Naive thymus-derived CD4-positive, alpha-beta T cell (primary cell): ENCODE results near the gene CCDC85A. TPM values are rescaled to one million over a fixed set of nuclear protein-coding genes. Genes with fewer than 3 reads are reported as not detected.

Source experiments
- ATAC-seq: fragments of 150-1000 bp; cut with Tn5 transposase; 2 replicates; pipeline ENCODE4 v1.10.0; 2021; ENCODE audit warnings: mild to moderate bottlenecking, moderate library complexity
- CTCF ChIA-PET: fragments of 350-600 bp; sonication (Branson Sonifier 250); formaldehyde crosslinking; loops from one replicate; lab custom pipeline; 2021; ENCODE audit warnings: antibody characterized with exemption; lab: Charles Lee
- POLR2A ChIA-PET: fragments of 350-600 bp; sonication (Branson Sonifier 250); formaldehyde crosslinking; loops from one replicate; lab custom pipeline; 2021; ENCODE audit warnings: antibody characterized with exemption, inconsistent platforms; lab: Charles Lee
- DNase-seq, 9 donors: peaks; one replicate each; pipeline versions ENCODE4 v3.0.0 to v3.0.0-alpha.2; 2020 to 2022; ENCODE audit warnings: mixed read lengths in 1 of 9
- H3K27ac ChIP-seq: one replicate; pipeline ENCODE4 v1.7.0; 2013; ENCODE audit warnings: mild to moderate bottlenecking, low read depth, low read length, moderate library complexity
- H3K27me3 ChIP-seq, 2 donors: one replicate each; pipeline ENCODE4 v1.7.0; 2013; ENCODE audit warnings: low read length in 2 of 2, mild to moderate bottlenecking in 2 of 2, moderate library complexity in 2 of 2; ENCODE audit not compliant: control insufficient read depth in 2 of 2, insufficient read depth in 2 of 2
- H3K36me3 ChIP-seq, 3 experiments: 1 replicate in 2 of 3; 2 replicates in 1 of 3; pipeline ENCODE4 v1.7.0; 2013; ENCODE audit warnings: low read length in 3 of 3, mild to moderate bottlenecking in 3 of 3, moderate library complexity in 1 of 3; ENCODE audit not compliant: insufficient read depth in 3 of 3, control insufficient read depth in 2 of 3
- H3K4me1 ChIP-seq, 2 donors: one replicate each; pipeline ENCODE4 v1.7.0; 2013; ENCODE audit warnings: low read length in 2 of 2, mild to moderate bottlenecking in 2 of 2, moderate library complexity in 1 of 2; ENCODE audit not compliant: control insufficient read depth in 2 of 2, insufficient read depth in 2 of 2
- H3K4me3 ChIP-seq: 2 replicates; pipeline ENCODE4 v1.7.0; 2013; ENCODE audit warnings: mild to moderate bottlenecking, low read length
- H3K9me3 ChIP-seq, 3 experiments: 1 replicate in 2 of 3; 2 replicates in 1 of 3; pipeline ENCODE4 v1.7.0; 2013; ENCODE audit warnings: low read length in 3 of 3; ENCODE audit not compliant: control insufficient read depth in 2 of 3
- H3K27ac Mint-ChIP-seq, 9 donors: one replicate each; pipeline ENCODE4 v1.8.0; 2020 to 2022; ENCODE audit warnings: mixed read lengths in 9 of 9, mild to moderate bottlenecking in 8 of 9, moderate library complexity in 5 of 9, inconsistent platforms in 2 of 9
- H3K27me3 Mint-ChIP-seq, 5 donors: one replicate each; pipeline ENCODE4 v1.8.0; 2021 to 2022; ENCODE audit warnings: mixed read lengths in 5 of 5, mild to moderate bottlenecking in 1 of 5
- H3K36me3 Mint-ChIP-seq, 5 donors: one replicate each; pipeline ENCODE4 v1.8.0; 2020 to 2022; ENCODE audit warnings: mixed read lengths in 5 of 5, mild to moderate bottlenecking in 3 of 5, inconsistent platforms in 1 of 5
- H3K4me1 Mint-ChIP-seq, 7 donors: one replicate each; pipeline ENCODE4 v1.8.0; 2020 to 2022; ENCODE audit warnings: mixed read lengths in 7 of 7, mild to moderate bottlenecking in 3 of 7, inconsistent platforms in 1 of 7
- H3K4me3 Mint-ChIP-seq, 10 donors: one replicate each; pipeline ENCODE4 v1.8.0; 2020 to 2022; ENCODE audit warnings: mild to moderate bottlenecking in 10 of 10, mixed read lengths in 10 of 10, moderate library complexity in 6 of 10, inconsistent platforms in 2 of 10
- H3K9me3 Mint-ChIP-seq, 11 donors: one replicate each; pipeline ENCODE4 v1.8.0; 2020 to 2022; ENCODE audit warnings: mixed read lengths in 11 of 11, mild to moderate bottlenecking in 4 of 11, inconsistent platforms in 1 of 11, moderate library complexity in 1 of 11
- intact Hi-C, 2 donors: fragments of 100-400 bp; cut with micrococcal nuclease; formaldehyde crosslinking; loops; one replicate each; pipeline ENCODE4 v1.15.1; 2023
- polyA plus RNA-seq, 2 donors: library from polyadenylated mRNA; unstranded; fragments of 300-500 nt; fragmentation: Illumina TruSeq; gene quantifications; one replicate each; pipeline ENCODE4 v1.2.3, GENCODE V29; 2021
- total RNA-seq, 6 experiments: library from RNA in 5 of 6; stranded (reverse) in 5 of 6; gene quantifications; 1 replicate in 5 of 6; 2 replicates in 1 of 6; pipeline ENCODE4 v1.2.3 and lab custom pipeline; 2021 to 2026

The CCDC85A gene
- total and polyA plus RNA-seq, 7 experiments from 2014 or later, result not detected

GRCh38 chr2:56202381-56203121 is 18.8 kb downstream of the CCDC85A start:
- POLR2A ChIA-PET, result no interaction called here
- DNase-seq, result no peak
- Histone ChIP-seq H3K9me3 (no peaks in the 10 kb centered on the region), H3K4me1 (no peaks in the 10 kb centered on the region), H3K4me3 (no peak overlapping the region), H3K27me3 (no peaks in the 10 kb centered on the region), H3K27ac (no peak overlapping the region), H3K36me3 (no peaks in the 10 kb centered on the region)
- intact Hi-C loops, result no loop called here
- Mint-ChIP-seq H3K9me3 (peaks cover 0 to 8% (median 0%) of the 10 kb centered on the region in 11 donors), H3K4me3 (no peak overlapping the region), H3K4me1 (no peaks in the 10 kb centered on the region), H3K27ac (no peak overlapping the region), H3K27me3 (peaks cover 0 to 7% (median 0%) of the 10 kb centered on the region in 5 donors), H3K36me3 (peaks cover 0 to 3% (median 0%) of the 10 kb centered on the region in 5 donors)
- no peak for ATAC-seq
- CTCF ChIA-PET, result no interaction called here

GRCh38 chr2:56204556-56204955 is 20.8 kb downstream of the CCDC85A start:
- no peak for DNase-seq
- intact Hi-C loops, result no loop called here
- Histone ChIP-seq H3K9me3 (no peaks in the 10 kb centered on the region), H3K27me3 (no peaks in the 10 kb centered on the region), H3K27ac (no peak overlapping the region), H3K4me3 (no peak overlapping the region), H3K36me3 (no peaks in the 10 kb centered on the region), H3K4me1 (no peaks in the 10 kb centered on the region)
- no peak for ATAC-seq
- H3K4me3 Mint-ChIP-seq, result no peak overlapping the region
- H3K36me3 Mint-ChIP-seq, result peaks cover 0 to 3% (median 0%) of the 10 kb centered on the region in 5 donors
- H3K9me3 Mint-ChIP-seq, result peaks cover 0 to 4% (median 0%) of the 10 kb centered on the region in 11 donors
- ChIA-PET POLR2A (no interaction called here), CTCF (no interaction called here)
- no peaks in the 10 kb centered on the region for H3K4me1 Mint-ChIP-seq
- no peak overlapping the region for H3K27ac Mint-ChIP-seq
- peaks cover 0 to 7% (median 0%) of the 10 kb centered on the region in 5 donors for H3K27me3 Mint-ChIP-seq

GRCh38 chr2:56206250-56206649 is 22.5 kb downstream of the CCDC85A start:
- Mint-ChIP-seq H3K4me1 (no peaks in the 10 kb centered on the region), H3K36me3 (peaks cover 0 to 3% (median 0%) of the 10 kb centered on the region in 5 donors), H3K4me3 (no peak overlapping the region), H3K27ac (no peak overlapping the region), H3K9me3 (peaks cover 0 to 4% (median 0%) of the 10 kb centered on the region in 11 donors), H3K27me3 (peaks cover 0 to 7% (median 0%) of the 10 kb centered on the region in 5 donors)
- no peak overlapping the region for H3K4me3 ChIP-seq
- intact Hi-C loops, result no loop called here
- DNase-seq (no peak), ATAC-seq (no peak)
- H3K36me3 ChIP-seq, result no peaks in the 10 kb centered on the region
- POLR2A ChIA-PET, result no interaction called here
- H3K4me1 ChIP-seq, result no peaks in the 10 kb centered on the region
- no peaks in the 10 kb centered on the region for H3K9me3 ChIP-seq
- no peak overlapping the region for H3K27ac ChIP-seq
- CTCF ChIA-PET, result no interaction called here
- no peaks in the 10 kb centered on the region for H3K27me3 ChIP-seq

GRCh38 chr2:56207760-56208159 is 24.0 kb downstream of the CCDC85A start:
- H3K36me3 Mint-ChIP-seq, result peaks cover 0 to under 1% (median 0%) of the 10 kb centered on the region in 5 donors
- intact Hi-C loops, result no loop called here
- peaks cover 0 to 2% (median 0%) of the 10 kb centered on the region in 11 donors for H3K9me3 Mint-ChIP-seq
- DNase-seq (no peak), ATAC-seq (no peak)
- no peaks in the 10 kb centered on the region for H3K36me3 ChIP-seq
- no peak overlapping the region for H3K4me3 ChIP-seq
- ChIA-PET POLR2A (no interaction called here), CTCF (no interaction called here)
- no peak overlapping the region for H3K4me3 Mint-ChIP-seq
- H3K9me3 ChIP-seq, result no peaks in the 10 kb centered on the region
- peaks cover 0 to 3% (median 0%) of the 10 kb centered on the region in 5 donors for H3K27me3 Mint-ChIP-seq
- no peak overlapping the region for H3K27ac Mint-ChIP-seq
- H3K27ac ChIP-seq, result no peak overlapping the region
- H3K4me1 Mint-ChIP-seq, result no peaks in the 10 kb centered on the region
- H3K27me3 ChIP-seq, result no peaks in the 10 kb centered on the region
- no peaks in the 10 kb centered on the region for H3K4me1 ChIP-seq

- no peaks in the 10 kb centered on the region for H3K36me3 ChIP-seq
- no peak overlapping the region for H3K4me3 ChIP-seq
- Mint-ChIP-seq H3K27ac (no peak overlapping the region), H3K4me3 (no peak overlapping the region), H3K36me3 (no peaks in the 10 kb centered on the region), H3K4me1 (no peaks in the 10 kb centered on the region), H3K9me3 (peaks cover 0 to 1% (median 0%) of the 10 kb centered on the region in 11 donors), H3K27me3 (peaks cover 0 to 3% (median 0%) of the 10 kb centered on the region in 5 donors)
- ChIA-PET POLR2A (no interaction called here), CTCF (no interaction called here)
- ATAC-seq (no peak), DNase-seq (no peak)
- H3K27me3 ChIP-seq, result no peaks in the 10 kb centered on the region
- intact Hi-C loops, result no loop called here
- no peaks in the 10 kb centered on the region for H3K9me3 ChIP-seq
- no peak overlapping the region for H3K27ac ChIP-seq
- no peaks in the 10 kb centered on the region for H3K4me1 ChIP-seq
These were observed 24.6 kb downstream of the CCDC85A start for GRCh38 chr2:56208380-56208779.

GRCh38 chr2:56209701-56210100 is 25.9 kb downstream of the CCDC85A start:
- Histone ChIP-seq H3K27ac (no peak overlapping the region), H3K36me3 (no peaks in the 10 kb centered on the region), H3K27me3 (no peaks in the 10 kb centered on the region), H3K9me3 (no peaks in the 10 kb centered on the region), H3K4me1 (no peaks in the 10 kb centered on the region), H3K4me3 (no peak overlapping the region)
- intact Hi-C loops, result no loop called here
- ChIA-PET POLR2A (no interaction called here), CTCF (no interaction called here)
- DNase-seq, result no peak
- H3K27ac Mint-ChIP-seq, result no peak overlapping the region
- H3K4me1 Mint-ChIP-seq, result no peaks in the 10 kb centered on the region
- peaks cover 0 to 2% (median 0%) of the 10 kb centered on the region in 11 donors for H3K9me3 Mint-ChIP-seq
- H3K4me3 Mint-ChIP-seq, result no peak overlapping the region
- ATAC-seq, result no peak
- no peaks in the 10 kb centered on the region for H3K36me3 Mint-ChIP-seq
- peaks cover 0 to 3% (median 0%) of the 10 kb centered on the region in 5 donors for H3K27me3 Mint-ChIP-seq

GRCh38 chr2:56210291-56210690 is 26.5 kb downstream of the CCDC85A start:
- Mint-ChIP-seq H3K27ac (no peak overlapping the region), H3K36me3 (no peaks in the 10 kb centered on the region), H3K4me1 (no peaks in the 10 kb centered on the region), H3K9me3 (peaks cover 0 to 2% (median 0%) of the 10 kb centered on the region in 11 donors), H3K4me3 (no peak overlapping the region), H3K27me3 (peaks cover 0 to 3% (median 0%) of the 10 kb centered on the region in 5 donors)
- H3K4me3 ChIP-seq, result no peak overlapping the region
- DNase-seq (no peak), ATAC-seq (no peak)
- H3K27me3 ChIP-seq, result no peaks in the 10 kb centered on the region
- intact Hi-C loops, result no loop called here
- ChIA-PET POLR2A (no interaction called here), CTCF (no interaction called here)
- no peak overlapping the region for H3K27ac ChIP-seq
- no peaks in the 10 kb centered on the region for H3K36me3 ChIP-seq
- H3K9me3 ChIP-seq, result no peaks in the 10 kb centered on the region
- H3K4me1 ChIP-seq, result no peaks in the 10 kb centered on the region
